Pulmonary artery endothelial cell (primary cell): ENCODE results near the gene UBE2S. TPM values are rescaled to one million over a fixed set of nuclear protein-coding genes. Genes with fewer than 3 reads are reported as not detected.
"Not testable (repeated sequence)": the region's sequence is repeated elsewhere in the genome, so short reads cannot be mapped to it uniquely, and the experiment has no call there.

Source experiments
- DNase-seq: peaks from one replicate; pipeline ENCODE4 v3.0.0-alpha.2; 2011; ENCODE audit warnings: low read depth, low spot score
- total RNA-seq: library from RNA; depleted of rRNA; stranded (reverse); fragments of >200 nt; gene quantifications from 2 replicates; pipeline ENCODE4 v1.2.3, GENCODE V29; 2014

The UBE2S gene
- total RNA-seq, 1 donor from 2014 or later = 150 TPM

GRCh38 chr19:55406091-55406825 lies 1.3 kb downstream of the UBE2S start:
- no peak for DNase-seq

DNA sequence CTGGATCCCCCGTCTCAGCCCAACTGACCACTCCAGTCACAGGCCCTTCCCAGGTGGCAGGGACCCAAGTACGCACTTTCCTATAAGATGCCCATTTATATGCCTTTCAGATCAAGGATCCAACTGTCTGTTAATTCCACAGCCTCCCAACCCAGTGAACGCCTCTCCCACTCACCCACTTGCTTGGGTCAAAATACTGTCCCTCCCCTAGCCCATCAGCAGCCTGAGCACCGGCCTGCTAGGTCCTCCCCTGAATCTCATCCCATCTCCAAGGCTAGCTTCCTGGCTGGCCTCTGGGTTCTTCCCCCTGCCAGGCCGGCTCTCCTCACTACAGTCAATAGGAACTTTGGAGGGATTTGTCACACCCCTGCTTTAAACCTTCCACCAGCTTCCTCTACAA lies 1.9 kb downstream of the UBE2S start:
- no peak for DNase-seq

DNA sequence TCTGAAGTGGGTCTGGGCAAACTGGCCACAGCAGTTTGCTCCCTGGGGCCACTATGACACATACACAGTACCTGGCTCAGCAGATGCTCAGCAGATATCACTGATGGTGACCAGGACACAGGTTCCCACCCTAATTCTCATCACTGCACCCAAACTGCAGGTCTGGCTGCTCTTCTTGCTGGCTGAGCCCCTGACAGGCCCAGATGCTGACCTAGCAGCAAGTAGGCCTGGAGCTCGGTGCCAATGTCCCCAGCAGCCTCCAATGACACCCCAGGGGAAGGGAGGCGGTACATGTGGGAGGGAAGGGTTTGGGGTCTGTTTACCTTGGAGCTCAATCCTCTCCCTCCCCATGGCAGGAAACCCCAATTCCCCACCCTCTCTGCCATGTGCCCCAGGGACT lies 5.1 kb downstream of the UBE2S start:
- DNase-seq = no peak

GRCh38 chr19:55401390-55401789 lies 6.2 kb downstream of the UBE2S start:
- not testable (repeated sequence) for DNase-seq

DNA sequence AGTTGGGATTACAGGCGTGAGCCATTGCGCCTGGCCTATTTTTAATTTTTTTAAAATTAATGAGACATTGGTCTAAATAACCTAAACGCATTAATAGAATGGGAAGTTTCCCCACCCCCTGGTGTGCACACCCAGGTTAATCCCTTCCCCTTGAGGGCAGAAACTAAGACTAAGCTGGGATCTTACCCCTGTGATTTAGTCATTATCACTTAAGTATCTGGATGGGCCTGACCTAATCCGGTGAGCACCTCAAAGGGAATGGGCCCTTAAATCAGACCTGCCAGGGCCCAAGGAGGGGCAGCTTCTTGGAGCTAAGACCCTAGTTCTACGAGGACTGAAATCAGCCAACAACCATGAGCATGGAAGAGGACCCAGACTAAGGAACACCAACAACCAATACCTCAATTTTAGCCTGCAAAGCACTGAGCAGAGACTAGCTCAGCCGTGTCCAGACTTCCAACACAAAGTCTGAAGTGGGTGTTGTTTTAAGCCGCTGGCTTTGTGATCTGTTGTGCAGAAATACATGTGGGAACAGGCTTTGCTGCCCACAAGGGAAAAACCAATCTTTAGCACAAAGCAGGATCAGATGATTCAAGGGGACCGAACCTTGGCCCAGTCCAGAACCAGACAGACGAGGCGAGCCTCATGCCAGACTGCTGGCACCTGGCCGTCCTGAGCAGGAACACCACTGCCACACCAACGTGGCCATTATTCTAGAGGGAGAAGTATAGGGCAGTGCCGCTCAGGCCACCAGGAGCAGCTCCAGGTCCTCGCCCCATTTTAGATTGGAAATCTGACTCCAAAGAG lies 7.1 kb downstream of the UBE2S start:
- no peak for DNase-seq

- DNase-seq = no peak
Observed at GRCh38 chr19:55398200-55398925, 9.2 kb downstream of the UBE2S start.

- DNase-seq = no peak
Observed at GRCh38 chr19:55392820-55393761, 14.5 kb downstream of the UBE2S start.

- DNase-seq = no peak
Observed at GRCh38 chr19:55391702-55392615, 15.6 kb downstream of the UBE2S start.

DNA sequence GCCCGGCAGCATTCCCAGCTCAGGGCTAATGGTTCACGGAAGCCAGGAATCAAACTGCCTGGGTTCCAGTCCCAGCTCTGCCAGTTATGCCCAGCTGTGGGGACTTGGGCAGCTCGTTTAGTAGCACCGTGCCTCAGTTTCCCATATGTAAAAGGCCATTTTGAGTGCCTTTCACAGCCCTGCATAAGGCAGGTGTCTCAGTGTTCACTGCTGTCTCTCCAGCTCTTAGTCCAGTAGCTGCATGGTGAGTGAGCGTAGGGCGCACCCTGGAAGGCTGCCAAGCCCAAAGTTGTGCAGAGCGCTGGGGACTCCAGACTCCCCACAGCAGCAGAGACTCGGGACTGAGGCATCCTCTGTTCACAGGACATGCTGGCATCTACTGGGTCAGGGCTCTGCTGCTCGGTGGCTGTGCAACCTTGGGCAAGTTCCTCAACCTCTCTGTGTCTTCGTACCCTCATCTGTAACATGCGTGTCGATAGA lies 16.4 kb downstream of the UBE2S start:
- DNase-seq = no peak

GRCh38 chr19:55390461-55390880 lies 17.1 kb downstream of the UBE2S start:
- no peak for DNase-seq

GRCh38 chr19:55389386-55390317 lies 17.9 kb downstream of the UBE2S start:
- DNase-seq = no peak

DNA sequence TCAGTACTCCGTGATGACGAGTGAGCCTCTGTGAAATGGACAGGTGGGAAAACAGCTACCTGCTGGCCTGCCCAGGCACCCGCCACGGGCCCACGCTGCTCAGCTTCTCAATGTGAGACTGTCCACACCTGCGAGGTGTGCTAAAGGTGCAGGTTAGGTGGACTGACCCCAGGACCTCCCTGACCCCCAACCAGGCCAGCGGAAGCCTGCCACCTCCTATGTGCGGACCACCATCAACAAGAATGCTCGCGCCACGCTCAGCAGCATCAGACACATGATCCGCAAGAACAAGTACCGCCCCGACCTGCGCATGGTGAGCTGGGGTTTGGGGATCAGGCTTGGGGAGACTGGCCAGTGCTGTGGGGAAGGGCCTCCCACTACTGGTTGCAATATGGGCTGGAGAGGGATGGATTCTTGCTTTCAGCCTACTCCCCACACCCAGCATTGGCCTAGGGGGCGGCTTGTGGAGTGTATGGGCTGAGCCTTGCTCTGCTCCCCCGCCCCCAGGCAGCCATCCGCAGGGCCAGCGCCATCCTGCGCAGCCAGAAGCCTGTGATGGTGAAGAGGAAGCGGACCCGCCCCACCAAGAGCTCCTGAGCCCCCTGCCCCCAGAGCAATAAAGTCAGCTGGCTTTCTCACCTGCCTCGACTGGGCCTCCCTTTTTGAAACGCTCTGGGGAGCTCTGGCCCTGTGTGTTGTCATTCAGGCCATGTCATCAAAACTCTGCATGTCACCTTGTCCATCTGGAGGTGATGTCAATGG lies 19.7 kb downstream of the UBE2S start:
- no peak for DNase-seq

GRCh38 chr19:55386493-55386971 lies 21.1 kb downstream of the UBE2S start:
- DNase-seq = no peak

DNA sequence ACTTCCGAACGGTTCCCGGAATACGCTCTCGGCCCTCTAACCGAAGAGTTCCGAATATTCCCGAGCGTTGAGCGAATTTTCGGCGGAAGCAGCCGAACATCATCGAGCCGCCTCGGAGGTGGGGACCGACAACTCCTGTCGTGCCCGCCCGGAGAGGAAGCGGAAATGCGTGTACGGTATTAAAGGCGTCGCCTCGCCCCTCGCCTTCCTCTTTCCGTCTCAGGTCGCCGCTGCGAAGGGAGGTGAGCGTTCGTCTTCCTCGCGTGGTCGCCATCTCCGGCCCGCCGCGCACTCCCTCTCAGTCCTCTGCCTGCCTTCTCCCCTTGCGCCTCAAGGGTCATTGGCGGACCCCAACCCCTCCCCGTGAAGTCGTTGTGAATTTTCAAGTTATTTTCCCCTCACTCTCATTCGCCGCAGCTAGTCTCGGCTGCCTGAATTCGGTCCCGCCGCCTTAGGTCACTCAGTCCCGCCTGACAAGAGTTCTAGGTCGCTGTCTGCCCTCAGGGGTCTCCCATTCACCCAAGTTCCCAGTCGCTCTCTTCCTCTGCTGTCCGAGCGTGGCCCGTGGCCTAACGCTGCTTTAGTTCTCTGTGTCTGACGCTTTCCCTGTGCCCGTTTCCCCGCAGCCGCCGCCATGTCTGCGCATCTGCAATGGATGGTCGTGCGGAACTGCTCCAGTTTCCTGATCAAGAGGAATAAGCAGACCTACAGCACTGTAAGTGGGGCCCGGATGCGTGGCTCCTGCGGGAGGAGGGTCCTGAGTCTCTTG lies 21.7 kb downstream of the UBE2S start, which contains the start of gene RPL28:
TSS of gene RPL28 (plus strand) at position 209 of the 769 bp plus-strand sequence. CDS start at position 635, 426 bp downstream.
- peak; percentile 90 for DNase-seq

DNA sequence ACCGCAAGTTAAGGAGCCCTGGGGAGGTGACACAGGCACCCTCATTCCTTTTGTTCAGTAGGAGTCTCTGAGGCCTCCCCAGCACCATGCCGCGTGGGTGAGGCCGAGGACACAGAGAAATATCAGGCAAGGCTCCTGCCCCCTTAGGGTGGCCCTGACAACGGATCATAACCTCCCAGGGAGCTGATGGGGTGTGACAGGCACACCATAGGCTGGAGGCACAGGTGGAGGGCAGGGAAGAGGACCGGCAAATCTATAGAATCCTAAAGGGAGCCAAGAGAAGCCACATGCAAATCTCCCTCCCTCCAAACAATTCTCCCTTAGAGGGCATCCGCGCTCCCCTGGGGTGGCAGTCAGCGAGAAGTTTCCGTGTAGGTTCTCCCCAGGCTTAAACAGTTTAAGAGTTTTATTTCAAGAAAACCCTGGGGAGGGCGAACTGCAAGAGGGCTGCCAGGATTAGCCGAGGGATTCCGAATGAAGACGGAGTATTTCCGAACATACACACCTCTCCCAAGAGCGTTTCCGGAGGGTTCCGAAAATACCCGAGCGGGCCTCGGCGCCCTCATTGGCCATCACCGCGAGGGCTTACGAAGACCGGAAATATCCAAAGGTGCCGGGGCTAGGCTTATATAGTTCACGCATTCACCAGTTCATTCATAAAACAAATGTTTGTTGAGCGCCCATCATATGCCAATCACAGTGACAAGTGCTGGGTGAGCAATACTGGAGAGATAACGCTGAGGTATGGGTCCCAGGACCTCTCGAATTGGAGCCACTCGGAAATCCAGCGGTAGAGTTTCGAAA lies 22.5 kb downstream of the UBE2S start:
- peak; percentile 63 for DNase-seq
